Stimulated activated naive CD8-positive, alpha-beta T cell treated with anti-CD3 and anti-CD28 coated beads, Interleukin-15, Interleukin-2, amounts not matched to agents 100 ng/mL and 50 ng/mL, for 24 hours (primary cell): ENCODE measurements around the gene RNGTT.

ENCODE experiments used
- H3K27ac Mint-ChIP-seq: one replicate; pipeline ENCODE4 v1.8.0; 2021; ENCODE audit warnings: mild to moderate bottlenecking, mixed read lengths
- H3K27me3 Mint-ChIP-seq: one replicate; pipeline ENCODE4 v1.8.0; 2021; ENCODE audit warnings: mixed read lengths
- H3K36me3 Mint-ChIP-seq: one replicate; pipeline ENCODE4 v1.8.0; 2021; ENCODE audit warnings: low read depth, mixed read lengths
- H3K4me1 Mint-ChIP-seq: one replicate; pipeline ENCODE4 v1.8.0; 2021; ENCODE audit warnings: low read depth, mixed read lengths
- H3K4me3 Mint-ChIP-seq: one replicate; pipeline ENCODE4 v1.8.0; 2021; ENCODE audit warnings: mild to moderate bottlenecking, mixed read lengths
- H3K9me3 Mint-ChIP-seq: one replicate; pipeline ENCODE4 v1.8.0; 2021; ENCODE audit warnings: mixed read lengths

Gene RNGTT

DNA sequence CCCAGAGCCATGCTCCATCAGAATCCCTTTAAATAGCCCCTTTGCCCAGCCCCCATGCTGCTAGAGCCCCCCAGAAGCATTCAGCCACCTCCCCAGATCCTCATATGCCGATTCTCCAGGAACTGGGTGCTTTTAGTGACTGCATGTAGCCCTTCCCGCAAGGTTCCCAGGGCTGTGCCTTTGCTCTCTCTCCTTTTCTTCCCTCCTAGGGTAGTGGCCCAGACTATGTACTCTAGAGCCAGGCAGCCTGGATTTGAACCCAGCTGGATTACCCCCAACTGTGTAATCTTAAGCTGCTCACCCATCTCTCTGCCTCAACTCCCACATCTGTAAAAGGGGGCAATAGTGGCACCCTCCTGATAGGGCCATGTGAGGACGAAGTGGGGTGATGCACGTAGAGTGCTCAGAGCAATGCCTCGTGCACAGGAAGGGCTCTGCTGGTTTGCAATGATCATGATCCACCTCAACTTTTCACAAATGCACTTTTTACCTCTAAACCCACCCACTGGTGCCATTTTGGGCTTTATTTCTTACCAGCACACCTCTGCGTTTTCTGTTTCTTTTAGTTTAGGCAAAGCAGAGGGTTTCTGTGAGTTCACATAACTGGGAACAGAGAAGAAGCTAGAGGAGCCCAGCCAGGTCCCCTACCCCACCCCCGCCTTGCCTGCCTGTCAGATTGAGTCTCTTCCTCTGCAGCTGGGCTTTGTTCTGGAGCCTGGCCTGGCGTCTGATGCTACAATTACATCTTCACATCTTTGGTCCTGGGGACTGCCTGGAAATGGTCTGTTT is 396.5 kb downstream of the RNGTT start:
- Mint-ChIP-seq H3K9me3 (peaks cover 3% of the 10 kb centered on the region), H3K4me3 (no peak overlapping the region), H3K27me3 (no peaks in the 10 kb centered on the region), H3K4me1 (no peaks in the 10 kb centered on the region), H3K27ac (no peak overlapping the region), H3K36me3 (no peaks in the 10 kb centered on the region)

DNA sequence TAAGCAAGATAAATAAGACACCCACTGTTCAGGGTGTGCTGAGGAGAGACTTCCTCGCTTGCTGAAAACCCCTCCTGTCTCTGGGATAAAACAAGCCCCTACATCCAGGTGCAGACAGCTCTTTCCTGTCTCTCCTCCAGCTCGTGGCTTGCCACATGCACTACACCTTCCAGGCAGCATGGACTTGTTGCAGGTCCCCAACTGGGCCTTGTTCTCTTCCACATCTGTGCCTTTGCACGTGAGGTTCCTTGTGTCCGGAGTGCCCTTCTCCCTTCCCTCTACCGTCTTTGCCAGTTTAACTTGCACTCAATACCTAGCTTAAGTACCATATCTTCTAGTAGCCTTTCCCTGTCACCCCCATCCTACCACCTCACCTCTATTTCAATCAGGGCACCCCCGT is 397.6 kb downstream of the RNGTT start:
- Mint-ChIP-seq H3K36me3 (no peaks in the 10 kb centered on the region), H3K9me3 (peaks cover 3% of the 10 kb centered on the region), H3K4me1 (no peaks in the 10 kb centered on the region), H3K4me3 (no peak overlapping the region), H3K27ac (no peak overlapping the region), H3K27me3 (no peaks in the 10 kb centered on the region)

DNA sequence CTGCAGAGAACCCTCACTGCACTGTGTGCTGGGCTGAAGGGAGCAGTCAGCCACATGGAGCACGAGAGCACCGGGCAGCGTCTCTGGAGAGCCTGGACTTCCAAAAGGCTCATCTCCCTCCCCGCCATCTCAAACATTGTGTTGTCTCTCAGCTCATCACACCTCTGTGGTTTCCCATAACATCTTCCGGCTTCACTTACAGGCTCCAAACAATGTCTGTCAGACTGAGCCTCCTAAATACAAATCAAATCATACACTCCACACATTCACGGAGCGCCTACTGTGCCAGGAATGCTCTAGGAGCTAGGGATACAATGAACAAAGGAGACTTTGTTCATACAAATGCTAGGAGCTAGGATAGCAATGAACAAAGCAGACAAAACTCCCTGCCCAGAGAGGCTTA is 398.0 kb downstream of the RNGTT start:
- no peak overlapping the region for H3K4me3 Mint-ChIP-seq
- no peaks in the 10 kb centered on the region for H3K36me3 Mint-ChIP-seq
- H3K4me1 Mint-ChIP-seq = no peaks in the 10 kb centered on the region
- H3K9me3 Mint-ChIP-seq = peaks cover 3% of the 10 kb centered on the region
- H3K27ac Mint-ChIP-seq = no peak overlapping the region
- H3K27me3 Mint-ChIP-seq = no peaks in the 10 kb centered on the region

DNA sequence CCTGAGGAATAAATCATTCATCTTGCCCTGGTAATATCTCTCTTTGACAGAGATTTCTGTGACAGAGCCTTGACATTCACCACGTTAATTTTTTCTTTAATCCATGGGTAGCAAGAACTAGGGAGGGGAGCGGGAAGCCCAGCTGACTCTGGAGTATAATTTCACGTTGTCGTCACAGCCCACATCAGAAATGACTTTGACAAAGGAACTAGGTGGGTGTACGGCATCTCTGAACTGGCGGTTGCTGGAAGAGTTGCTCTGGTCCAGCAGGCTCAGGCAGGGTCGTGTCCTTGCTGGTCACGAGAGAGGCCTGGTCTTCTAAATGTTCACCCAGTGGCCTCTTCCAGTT is 400.2 kb downstream of the RNGTT start:
- H3K27me3 Mint-ChIP-seq = no peaks in the 10 kb centered on the region
- H3K27ac Mint-ChIP-seq = no peak overlapping the region
- no peak overlapping the region for H3K4me3 Mint-ChIP-seq
- H3K9me3 Mint-ChIP-seq = no peaks in the 10 kb centered on the region
- H3K36me3 Mint-ChIP-seq = no peaks in the 10 kb centered on the region
- H3K4me1 Mint-ChIP-seq = no peaks in the 10 kb centered on the region

DNA sequence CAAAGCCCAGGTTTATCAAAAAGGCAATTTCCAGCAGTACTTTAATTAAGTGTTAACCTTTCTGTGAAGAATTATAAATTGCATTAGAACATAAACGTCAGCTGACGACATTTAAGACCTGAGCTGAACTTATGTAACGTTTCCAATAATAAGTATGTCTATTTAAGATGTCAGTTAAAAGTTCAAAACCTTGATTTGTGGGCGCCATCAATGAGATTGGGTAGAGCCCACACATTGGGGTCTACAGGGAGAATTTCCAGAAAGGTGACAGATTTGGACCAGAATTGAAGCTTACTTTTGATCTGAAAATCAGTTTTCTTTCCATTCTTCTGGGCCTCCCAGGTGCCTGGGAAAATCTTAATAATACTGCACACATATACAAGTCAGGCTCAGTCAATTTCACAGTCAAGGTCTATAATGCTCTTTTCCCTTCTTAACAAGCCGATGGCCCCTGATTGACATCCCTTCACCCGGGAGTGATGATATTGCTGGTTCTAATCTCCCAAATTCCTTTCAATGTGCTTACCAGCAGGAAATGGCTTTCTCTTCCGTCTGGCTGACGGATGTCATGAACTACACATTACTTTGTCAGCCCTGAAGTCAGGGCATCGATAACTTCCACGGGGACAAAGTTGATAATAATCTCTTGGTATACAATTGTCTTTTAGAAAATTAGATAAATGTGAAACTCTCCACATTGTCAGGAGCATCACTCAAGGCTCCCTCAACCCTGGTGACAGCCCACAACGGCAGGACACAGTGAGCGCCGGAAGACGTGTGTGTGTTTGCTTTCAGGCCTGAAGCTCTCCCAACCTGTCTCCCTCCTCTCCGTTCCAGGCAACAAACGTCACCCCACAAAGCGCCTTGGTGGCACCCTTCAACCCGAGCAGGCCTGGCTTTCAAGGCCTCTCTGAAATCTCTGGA is 400.8 kb downstream of the RNGTT start:
- H3K36me3 Mint-ChIP-seq = no peaks in the 10 kb centered on the region
- H3K9me3 Mint-ChIP-seq = no peaks in the 10 kb centered on the region
- H3K4me1 Mint-ChIP-seq = no peaks in the 10 kb centered on the region
- no peak overlapping the region for H3K4me3 Mint-ChIP-seq
- no peaks in the 10 kb centered on the region for H3K27me3 Mint-ChIP-seq
- no peak overlapping the region for H3K27ac Mint-ChIP-seq

DNA sequence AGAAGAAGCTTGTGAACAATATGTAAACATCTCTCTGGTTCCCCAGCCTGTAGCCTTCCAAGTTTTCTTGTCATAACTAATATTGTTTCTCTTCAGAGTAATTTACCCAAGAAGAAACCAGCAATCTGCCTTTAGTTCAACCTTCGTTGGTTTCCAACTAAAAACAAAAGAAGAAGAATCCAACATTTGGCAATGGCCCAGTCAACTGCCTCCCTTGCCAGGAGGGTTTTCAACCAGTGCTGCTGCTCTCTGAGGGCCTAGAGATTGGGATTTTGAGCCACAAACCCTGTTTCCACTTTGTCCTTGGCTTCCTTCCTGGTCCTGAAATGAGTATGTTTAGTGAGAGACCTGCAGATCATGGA is 401.5 kb downstream of the RNGTT start:
- H3K4me1 Mint-ChIP-seq = no peaks in the 10 kb centered on the region
- H3K4me3 Mint-ChIP-seq = no peak overlapping the region
- H3K9me3 Mint-ChIP-seq = no peaks in the 10 kb centered on the region
- H3K36me3 Mint-ChIP-seq = no peaks in the 10 kb centered on the region
- H3K27ac Mint-ChIP-seq = no peak overlapping the region
- H3K27me3 Mint-ChIP-seq = no peaks in the 10 kb centered on the region

DNA sequence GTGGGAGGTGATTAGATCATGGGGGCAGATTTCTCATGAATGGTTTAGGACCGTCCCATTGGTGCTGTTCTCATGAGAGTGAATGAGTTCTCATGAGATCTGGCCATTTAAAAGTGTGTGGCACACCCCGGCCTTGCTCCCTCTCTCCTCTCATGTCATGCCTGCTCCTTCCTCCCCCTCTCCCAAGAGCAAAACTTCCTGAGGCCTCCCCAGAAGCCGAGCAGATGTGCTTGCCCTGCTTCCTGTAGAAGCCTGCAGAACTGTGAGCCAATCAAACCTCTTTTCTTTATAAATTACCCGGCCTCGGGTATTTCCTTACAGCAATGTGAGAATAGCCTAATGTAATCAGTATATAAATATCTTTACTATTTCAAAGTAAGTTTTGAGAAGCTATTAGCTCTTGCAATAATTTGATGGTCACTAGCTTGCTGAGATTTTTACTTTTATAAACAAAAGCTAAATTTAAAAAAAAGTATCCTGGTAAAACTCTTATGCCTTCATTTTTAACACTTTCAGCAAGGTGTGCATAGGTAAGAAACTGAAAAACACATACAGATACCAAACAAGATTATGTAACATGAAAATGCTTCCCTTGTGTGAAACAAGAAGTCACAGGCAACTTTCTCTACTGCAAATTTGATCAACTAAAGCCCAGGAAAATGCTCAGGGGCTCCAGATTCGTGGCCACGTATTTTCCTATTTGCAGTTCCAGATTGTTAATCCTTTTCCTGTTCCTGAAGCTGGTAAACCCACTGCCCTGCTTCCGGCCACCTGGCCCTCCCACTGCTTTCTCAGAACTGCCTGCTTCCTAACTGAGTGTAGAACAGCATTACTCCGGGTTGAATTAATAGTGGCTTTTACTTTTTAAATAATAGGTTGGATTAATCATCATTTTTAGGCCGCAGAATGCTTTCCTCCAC is 402.1 kb downstream of the RNGTT start:
- no peaks in the 10 kb centered on the region for H3K4me1 Mint-ChIP-seq
- peak overlapping the region; percentile 45 for H3K27ac Mint-ChIP-seq
- H3K9me3 Mint-ChIP-seq = no peaks in the 10 kb centered on the region
- H3K4me3 Mint-ChIP-seq = no peak overlapping the region
- H3K36me3 Mint-ChIP-seq = no peaks in the 10 kb centered on the region
- H3K27me3 Mint-ChIP-seq = no peaks in the 10 kb centered on the region
